ENCODE results near the gene ZNF81. TPM values are rescaled to one million over a fixed set of nuclear protein-coding genes. Genes with fewer than 3 reads are reported as not detected.
A peak's percentile ranks its signal among the peaks of the same experiment; 100 is the strongest.
"Not testable (repeated sequence)": the region's sequence is repeated elsewhere in the genome, so short reads cannot be mapped to it uniquely, and the experiment has no call there.

The ZNF81 gene
- total RNA-seq, 1 experiment from 2014 or later = 6.1 TPM

- H4K20me1 ChIP-seq (ENCODE audit: insufficient read depth, low read depth, low read length) = no peaks in the 10 kb centered on the region
- no peak overlapping the region for H2AFZ ChIP-seq (ENCODE audit: low read length)
- no peaks in the 10 kb centered on the region for H3K27me3 ChIP-seq (ENCODE audit: low read length)
- DNase-seq = no peak
- H3K9me3 ChIP-seq (ENCODE audit: low read length) = peaks cover 30% of the 10 kb centered on the region
- H3K36me3 ChIP-seq (ENCODE audit: insufficient read depth, low read length) = peaks cover 11% of the 10 kb centered on the region; the same call in 1 of the 2 replicates
- H3K4me2 ChIP-seq (ENCODE audit: low read depth, low read length, poor library complexity, severe bottlenecking) = no peak overlapping the region
- H3K4me3 ChIP-seq (ENCODE audit: low read length) = no peak overlapping the region
- H3K9ac ChIP-seq (ENCODE audit: low read length) = no peak overlapping the region
- no peak overlapping the region for H3K27ac ChIP-seq (ENCODE audit: low read length)
- H3K4me1 ChIP-seq (ENCODE audit: low read length) = no peaks in the 10 kb centered on the region
- H3K79me2 ChIP-seq (ENCODE audit: low read length) = no peaks in the 10 kb centered on the region
- no peaks in the 10 kb centered on the region for H3K9me2 ChIP-seq (replicated peaks; ENCODE audit: insufficient read depth, low read length)
Measured at GRCh38 chrX:47918274-47918673, 81.6 kb downstream of the ZNF81 start.

- Histone ChIP-seq H3K9me3 (ENCODE audit: low read length) (peaks cover 4% of the 10 kb centered on the region; the same call in 1 of the 2 replicates), H3K4me3 (ENCODE audit: low read length) (no peak overlapping the region), H3K36me3 (ENCODE audit: insufficient read depth, low read length) (no peaks in the 10 kb centered on the region)
Measured at GRCh38 chrX:47927212-47927611, 90.5 kb downstream of the ZNF81 start.

GRCh38 chrX:47931970-47932369, 95.3 kb downstream of the ZNF81 start:
- not testable (repeated sequence) for H3K9ac ChIP-seq (ENCODE audit: low read length); H3K4me1 ChIP-seq (ENCODE audit: low read length); H3K9me2 ChIP-seq (replicated peaks; ENCODE audit: insufficient read depth, low read length); DNase-seq; H3K36me3 ChIP-seq (ENCODE audit: insufficient read depth, low read length); H2AFZ ChIP-seq (ENCODE audit: low read length); H3K79me2 ChIP-seq (ENCODE audit: low read length); H4K20me1 ChIP-seq (ENCODE audit: insufficient read depth, low read depth, low read length); H3K27ac ChIP-seq (ENCODE audit: low read length); H3K27me3 ChIP-seq (ENCODE audit: low read length); H3K4me3 ChIP-seq (ENCODE audit: low read length); H3K9me3 ChIP-seq (ENCODE audit: low read length); H3K4me2 ChIP-seq (ENCODE audit: low read depth, low read length, poor library complexity, severe bottlenecking)

More at GRCh38 chrX:47927212-47927611, 90.5 kb downstream of the ZNF81 start:
- H3K4me2 ChIP-seq (ENCODE audit: low read depth, low read length, poor library complexity, severe bottlenecking) = no peak overlapping the region
- H3K9ac ChIP-seq (ENCODE audit: low read length) = no peak overlapping the region
- peaks cover 19% of the 10 kb centered on the region for H3K4me1 ChIP-seq (ENCODE audit: low read length)
- no peak overlapping the region for H3K27ac ChIP-seq (ENCODE audit: low read length)
- H3K27me3 ChIP-seq (ENCODE audit: low read length) = no peaks in the 10 kb centered on the region
- H2AFZ ChIP-seq (ENCODE audit: low read length) = no peak overlapping the region
- DNase-seq = peak; percentile 53
- H3K9me2 ChIP-seq (replicated peaks; ENCODE audit: insufficient read depth, low read length) = no peaks in the 10 kb centered on the region
- no peaks in the 10 kb centered on the region for H3K79me2 ChIP-seq (ENCODE audit: low read length)
- no peaks in the 10 kb centered on the region for H4K20me1 ChIP-seq (ENCODE audit: insufficient read depth, low read depth, low read length)

- Histone ChIP-seq H3K4me2 (ENCODE audit: low read depth, low read length, poor library complexity, severe bottlenecking) (no peak overlapping the region), H3K79me2 (ENCODE audit: low read length) (no peaks in the 10 kb centered on the region), H3K9ac (ENCODE audit: low read length) (no peak overlapping the region), H3K27me3 (ENCODE audit: low read length) (no peaks in the 10 kb centered on the region), H3K36me3 (ENCODE audit: insufficient read depth, low read length) (no peaks in the 10 kb centered on the region), H3K9me3 (ENCODE audit: low read length) (peaks cover 8% of the 10 kb centered on the region; the same call in 1 of the 2 replicates), H4K20me1 (ENCODE audit: insufficient read depth, low read depth, low read length) (no peaks in the 10 kb centered on the region), H3K4me1 (ENCODE audit: low read length) (no peaks in the 10 kb centered on the region), H3K9me2 (replicated peaks; ENCODE audit: insufficient read depth, low read length) (no peaks in the 10 kb centered on the region), H2AFZ (ENCODE audit: low read length) (no peak overlapping the region), H3K27ac (ENCODE audit: low read length) (no peak overlapping the region), H3K4me3 (ENCODE audit: low read length) (no peak overlapping the region)
- no peak for DNase-seq
Measured at GRCh38 chrX:47933946-47934345, 97.2 kb downstream of the ZNF81 start.

- no peak overlapping the region for H3K4me2 ChIP-seq (ENCODE audit: low read depth, low read length, poor library complexity, severe bottlenecking)
- no peaks in the 10 kb centered on the region for H3K36me3 ChIP-seq (ENCODE audit: insufficient read depth, low read length)
- no peaks in the 10 kb centered on the region for H3K79me2 ChIP-seq (ENCODE audit: low read length)
- H3K4me3 ChIP-seq (ENCODE audit: low read length) = no peak overlapping the region
- no peak overlapping the region for H3K27ac ChIP-seq (ENCODE audit: low read length)
- no peaks in the 10 kb centered on the region for H3K9me2 ChIP-seq (replicated peaks; ENCODE audit: insufficient read depth, low read length)
- H3K9me3 ChIP-seq (ENCODE audit: low read length) = peaks cover 11% of the 10 kb centered on the region; the same call in 1 of the 2 replicates
- H3K4me1 ChIP-seq (ENCODE audit: low read length) = no peaks in the 10 kb centered on the region
- no peak overlapping the region for H3K9ac ChIP-seq (ENCODE audit: low read length)
- no peaks in the 10 kb centered on the region for H4K20me1 ChIP-seq (ENCODE audit: insufficient read depth, low read depth, low read length)
- no peak for DNase-seq
- H2AFZ ChIP-seq (ENCODE audit: low read length) = no peak overlapping the region
- H3K27me3 ChIP-seq (ENCODE audit: low read length) = no peaks in the 10 kb centered on the region
Measured at GRCh38 chrX:47936224-47936939, 99.7 kb downstream of the ZNF81 start.

GRCh38 chrX:47936940-47937317, 100.2 kb downstream of the ZNF81 start:
- H3K4me3 ChIP-seq (ENCODE audit: low read length) = no peak overlapping the region
- no peak overlapping the region for H3K27ac ChIP-seq (ENCODE audit: low read length)
- no peaks in the 10 kb centered on the region for H4K20me1 ChIP-seq (ENCODE audit: insufficient read depth, low read depth, low read length)
- no peak overlapping the region for H3K4me2 ChIP-seq (ENCODE audit: low read depth, low read length, poor library complexity, severe bottlenecking)
- H2AFZ ChIP-seq (ENCODE audit: low read length) = no peak overlapping the region
- no peaks in the 10 kb centered on the region for H3K36me3 ChIP-seq (ENCODE audit: insufficient read depth, low read length)
- no peaks in the 10 kb centered on the region for H3K79me2 ChIP-seq (ENCODE audit: low read length)
- no peaks in the 10 kb centered on the region for H3K27me3 ChIP-seq (ENCODE audit: low read length)
- peaks cover 13% of the 10 kb centered on the region; the same call in 1 of the 2 replicates for H3K9me3 ChIP-seq (ENCODE audit: low read length)
- no peaks in the 10 kb centered on the region for H3K9me2 ChIP-seq (replicated peaks; ENCODE audit: insufficient read depth, low read length)
- no peak overlapping the region for H3K9ac ChIP-seq (ENCODE audit: low read length)
- H3K4me1 ChIP-seq (ENCODE audit: low read length) = no peaks in the 10 kb centered on the region
- DNase-seq = no peak

GRCh38 chrX:47940448-47940847, 103.7 kb downstream of the ZNF81 start:
- H3K79me2 ChIP-seq (ENCODE audit: low read length) = no peaks in the 10 kb centered on the region
- no peaks in the 10 kb centered on the region for H3K4me1 ChIP-seq (ENCODE audit: low read length)
- no peak overlapping the region for H3K4me2 ChIP-seq (ENCODE audit: low read depth, low read length, poor library complexity, severe bottlenecking)
- no peaks in the 10 kb centered on the region for H3K27me3 ChIP-seq (ENCODE audit: low read length)
- H3K9me3 ChIP-seq (ENCODE audit: low read length) = peaks cover 13% of the 10 kb centered on the region; the same call in 1 of the 2 replicates
- no peaks in the 10 kb centered on the region for H3K36me3 ChIP-seq (ENCODE audit: insufficient read depth, low read length)
- H2AFZ ChIP-seq (ENCODE audit: low read length) = no peak overlapping the region
- H3K9ac ChIP-seq (ENCODE audit: low read length) = no peak overlapping the region
- H3K4me3 ChIP-seq (ENCODE audit: low read length) = no peak overlapping the region
- no peak for DNase-seq
- H3K9me2 ChIP-seq (replicated peaks; ENCODE audit: insufficient read depth, low read length) = no peaks in the 10 kb centered on the region
- H4K20me1 ChIP-seq (ENCODE audit: insufficient read depth, low read depth, low read length) = no peaks in the 10 kb centered on the region
- no peak overlapping the region for H3K27ac ChIP-seq (ENCODE audit: low read length)

GRCh38 chrX:47941423-47941822, 104.7 kb downstream of the ZNF81 start:
- Histone ChIP-seq H3K9me3 (ENCODE audit: low read length) (peaks cover 13% of the 10 kb centered on the region; the same call in 1 of the 2 replicates), H3K27me3 (ENCODE audit: low read length) (no peaks in the 10 kb centered on the region), H3K4me2 (ENCODE audit: low read depth, low read length, poor library complexity, severe bottlenecking) (no peak overlapping the region), H3K9me2 (replicated peaks; ENCODE audit: insufficient read depth, low read length) (no peaks in the 10 kb centered on the region), H3K27ac (ENCODE audit: low read length) (no peak overlapping the region), H2AFZ (ENCODE audit: low read length) (no peak overlapping the region), H3K4me3 (ENCODE audit: low read length) (no peak overlapping the region), H3K36me3 (ENCODE audit: insufficient read depth, low read length) (no peaks in the 10 kb centered on the region), H4K20me1 (ENCODE audit: insufficient read depth, low read depth, low read length) (no peaks in the 10 kb centered on the region), H3K79me2 (ENCODE audit: low read length) (no peaks in the 10 kb centered on the region), H3K4me1 (ENCODE audit: low read length) (no peaks in the 10 kb centered on the region), H3K9ac (ENCODE audit: low read length) (no peak overlapping the region)
- no peak for DNase-seq
